CD4-positive, alpha-beta T cell (primary cell): Measurements from ENCODE around the gene SLAMF1. TPM values are rescaled to one million over a fixed set of nuclear protein-coding genes. Genes with fewer than 3 reads are reported as not detected.
A peak's percentile ranks its signal among the peaks of the same experiment; 100 is the strongest.

Source experiments
- ATAC-seq: fragments of 200-7000 bp; cut with Tn5 transposase; one replicate; pipeline ENCODE4 v1.10.0; 2022; ENCODE audit warnings: mild to moderate bottlenecking; ENCODE audit not compliant: poor library complexity
- CTCF ChIA-PET: fragments of 350-600 bp; sonication (Branson Sonifier 250); formaldehyde crosslinking; loops from one replicate; lab custom pipeline; 2021; ENCODE audit warnings: antibody characterized with exemption, inconsistent platforms; lab: Charles Lee
- POLR2A ChIA-PET: fragments of 350-600 bp; sonication (Branson Sonifier 250); formaldehyde crosslinking; loops from one replicate; lab custom pipeline; 2021; ENCODE audit warnings: antibody characterized with exemption, inconsistent platforms; lab: Charles Lee
- DNase-seq, 14 experiments: peaks; one replicate each; pipeline ENCODE4 v3.0.0-alpha.2; 2013 to 2020; ENCODE audit warnings: mixed read lengths in 2 of 14
- H3K27ac ChIP-seq, 2 donors: one replicate each; pipeline versions ENCODE4 v1.5.1 to v1.7.0; 2013; ENCODE audit warnings: low read length in 2 of 2, low read depth in 1 of 2, mild to moderate bottlenecking in 1 of 2
- H3K27me3 ChIP-seq, 2 experiments: 1 replicate in 1 of 2; 2 replicates in 1 of 2; pipeline versions ENCODE4 v1.6.1 to v1.7.0; 2013; ENCODE audit warnings: low read length in 2 of 2, control low read depth in 1 of 2, mild to moderate bottlenecking in 1 of 2, moderate library complexity in 1 of 2; ENCODE audit not compliant: insufficient read depth in 2 of 2, control insufficient read depth in 1 of 2
- H3K36me3 ChIP-seq: one replicate; pipeline ENCODE4 v1.6.1; 2013; ENCODE audit warnings: low read length, control low read depth; ENCODE audit not compliant: insufficient read depth
- H3K4me1 ChIP-seq: one replicate; pipeline ENCODE4 v1.6.1; 2013; ENCODE audit warnings: low read length, control low read depth; ENCODE audit not compliant: insufficient read depth
- H3K4me3 ChIP-seq: one replicate; pipeline ENCODE4 v1.5.1; 2013; ENCODE audit warnings: mild to moderate bottlenecking, low read length, moderate library complexity
- H3K9me3 ChIP-seq, 2 experiments: 1 replicate in 1 of 2; 2 replicates in 1 of 2; pipeline versions ENCODE4 v1.6.1 to v1.7.0; 2013; ENCODE audit warnings: low read length in 2 of 2, mild to moderate bottlenecking in 2 of 2, control low read depth in 1 of 2, moderate library complexity in 1 of 2; ENCODE audit not compliant: control insufficient read depth in 1 of 2, insufficient read depth in 1 of 2
- H3K27ac Mint-ChIP-seq: one replicate; pipeline ENCODE4 v1.8.0; 2020; ENCODE audit warnings: mixed read lengths
- H3K27me3 Mint-ChIP-seq: one replicate; pipeline ENCODE4 v1.8.0; 2021; ENCODE audit warnings: mixed read lengths
- H3K36me3 Mint-ChIP-seq: one replicate; pipeline ENCODE4 v1.8.0; 2021; ENCODE audit warnings: low read depth, mixed read lengths
- H3K4me1 Mint-ChIP-seq: one replicate; pipeline ENCODE4 v1.8.0; 2021; ENCODE audit warnings: low read depth, mixed read lengths
- H3K4me3 Mint-ChIP-seq: one replicate; pipeline ENCODE4 v1.8.0; 2020; ENCODE audit warnings: mild to moderate bottlenecking, mixed read lengths
- H3K9me3 Mint-ChIP-seq: one replicate; pipeline ENCODE4 v1.8.0; 2020; ENCODE audit warnings: mixed read lengths
- intact Hi-C, 2 experiments: fragments of 100-400 bp; cut with DNase I in 1 of 2; cut with micrococcal nuclease in 1 of 2; formaldehyde crosslinking; loops; one replicate each; pipeline versions ENCODE4 v1.15.1 to v1.9.0; 2023 to 2025; cut with DNase I, micrococcal nuclease
- total RNA-seq, 174 experiments: library from RNA in 2 of 174; stranded (reverse) in 2 of 174; gene quantifications; one replicate each; pipeline ENCODE4 v1.2.3 and lab custom pipeline; 2021 to 2026
- TF ChIP-seq, protein P1 (sequence below): fragments of 200-600 bp; IDR thresholded peaks from one replicate; pipeline ENCODE4 v1.8.0; 2022; ENCODE audit warnings: antibody characterized with exemption, mild to moderate bottlenecking

Gene SLAMF1
- total RNA-seq, 2 experiments from 2014 or later: 39.4 to 39.8 TPM

DNA sequence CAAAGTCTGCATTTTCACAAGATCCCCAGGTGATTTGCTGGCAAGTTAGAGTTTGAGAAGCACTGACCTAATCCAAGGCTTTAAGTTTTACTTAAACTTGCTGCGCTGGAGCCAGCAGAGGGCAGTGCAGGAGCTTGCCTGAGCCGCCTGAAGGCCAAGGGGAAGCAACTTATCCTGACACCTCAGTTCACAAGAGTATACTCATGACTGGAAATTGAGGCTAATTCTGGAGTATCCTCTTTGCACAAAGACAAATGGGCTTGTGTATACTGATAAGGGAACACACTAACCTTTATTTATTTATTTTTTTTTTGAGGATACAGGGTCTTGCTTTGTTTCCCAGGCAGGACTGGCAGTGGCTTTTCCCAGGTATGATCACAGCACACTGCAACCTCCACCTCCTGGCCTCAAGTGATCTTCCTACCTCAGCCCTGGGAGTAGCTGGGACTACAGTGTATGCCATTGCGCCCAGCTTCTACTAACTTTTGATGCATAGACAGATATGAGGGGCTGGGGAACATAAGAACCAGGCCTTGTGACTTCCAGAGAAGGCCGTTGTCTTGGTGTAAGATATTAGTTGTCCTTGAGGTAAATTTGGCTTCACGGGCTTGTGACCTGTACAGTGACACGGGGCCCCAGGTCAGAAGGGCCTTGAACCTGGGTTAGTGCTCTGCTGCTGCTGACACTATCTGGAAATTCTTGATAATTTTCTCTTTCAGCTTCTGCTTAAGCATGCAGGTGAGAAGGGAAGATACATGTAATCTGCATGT is 29.0 kb upstream of the SLAMF1 start:
- no peaks in the 10 kb centered on the region for H3K9me3 Mint-ChIP-seq
- H3K4me1 Mint-ChIP-seq: peaks cover 5% of the 10 kb centered on the region
- DNase-seq (peak; percentile 57 to 88 (median 72)), ATAC-seq (peak; percentile 80)
- H3K36me3 Mint-ChIP-seq: peaks cover 49% of the 10 kb centered on the region
- Histone ChIP-seq H3K27ac (peak overlapping the region; percentile 37 to 38), H3K27me3 (no peaks in the 10 kb centered on the region), H3K4me1 (peaks cover 40% of the 10 kb centered on the region), H3K36me3 (peaks cover 42% of the 10 kb centered on the region), H3K9me3 (no peaks in the 10 kb centered on the region), H3K4me3 (no peak overlapping the region)
- H3K4me3 Mint-ChIP-seq: peak overlapping the region; percentile 42
- intact Hi-C loops: loop anchor here (2.0 kb wide), 2 partner anchors 39 to 57 kb away; no protein-coding TSS in a partner anchor
- ChIA-PET POLR2A (interaction anchor here (0.7 to 5.6 kb wide), 17 partner anchors 8 to 247 kb away, joined by 3 to 74 read pairs (median 5); partner anchors contain the start of genes CD48 and SLAMF1), CTCF (interaction anchor here (0.7 to 4.4 kb wide), 41 partner anchors 8 to 316 kb away, joined by 3 to 37 read pairs (median 4); partner anchors contain the start of genes CD48, LY9 and SLAMF1)
- TF ChIP-seq, protein P1, sequence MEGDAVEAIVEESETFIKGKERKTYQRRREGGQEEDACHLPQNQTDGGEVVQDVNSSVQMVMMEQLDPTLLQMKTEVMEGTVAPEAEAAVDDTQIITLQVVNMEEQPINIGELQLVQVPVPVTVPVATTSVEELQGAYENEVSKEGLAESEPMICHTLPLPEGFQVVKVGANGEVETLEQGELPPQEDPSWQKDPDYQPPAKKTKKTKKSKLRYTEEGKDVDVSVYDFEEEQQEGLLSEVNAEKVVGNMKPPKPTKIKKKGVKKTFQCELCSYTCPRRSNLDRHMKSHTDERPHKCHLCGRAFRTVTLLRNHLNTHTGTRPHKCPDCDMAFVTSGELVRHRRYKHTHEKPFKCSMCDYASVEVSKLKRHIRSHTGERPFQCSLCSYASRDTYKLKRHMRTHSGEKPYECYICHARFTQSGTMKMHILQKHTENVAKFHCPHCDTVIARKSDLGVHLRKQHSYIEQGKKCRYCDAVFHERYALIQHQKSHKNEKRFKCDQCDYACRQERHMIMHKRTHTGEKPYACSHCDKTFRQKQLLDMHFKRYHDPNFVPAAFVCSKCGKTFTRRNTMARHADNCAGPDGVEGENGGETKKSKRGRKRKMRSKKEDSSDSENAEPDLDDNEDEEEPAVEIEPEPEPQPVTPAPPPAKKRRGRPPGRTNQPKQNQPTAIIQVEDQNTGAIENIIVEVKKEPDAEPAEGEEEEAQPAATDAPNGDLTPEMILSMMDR: peak; percentile 79
- no peaks in the 10 kb centered on the region for H3K27me3 Mint-ChIP-seq
- H3K27ac Mint-ChIP-seq: no peak overlapping the region

DNA sequence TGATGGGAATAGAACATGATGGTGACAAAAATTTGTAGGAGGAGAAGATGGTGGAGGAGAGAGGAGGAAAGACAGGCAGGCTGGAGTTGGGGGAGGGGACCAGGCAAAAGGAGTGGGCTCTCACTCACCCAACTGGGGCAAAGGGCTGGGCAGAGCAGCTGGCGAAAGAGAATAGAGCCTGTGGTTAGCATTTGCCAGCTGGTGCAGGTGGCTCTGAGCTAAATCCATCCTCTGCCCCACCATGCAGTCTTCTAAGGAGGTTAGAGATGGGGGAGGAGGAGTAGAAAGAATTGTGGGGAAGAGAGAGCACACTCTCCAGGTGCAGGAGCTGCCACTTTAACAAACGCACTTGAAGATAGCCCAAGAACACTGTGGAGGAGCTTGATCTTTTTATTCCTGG is 27.6 kb upstream of the SLAMF1 start:
- peaks cover 9% of the 10 kb centered on the region for H3K4me1 Mint-ChIP-seq
- H3K4me3 ChIP-seq: no peak overlapping the region
- H3K27me3 Mint-ChIP-seq: no peaks in the 10 kb centered on the region
- intact Hi-C loops: loop anchor here (2.0 to 5.0 kb wide), 3 partner anchors 38 to 242 kb away; no protein-coding TSS in a partner anchor
- DNase-seq (peak in 1 of 14 experiments; percentile 20), ATAC-seq (no peak)
- H3K36me3 Mint-ChIP-seq: peaks cover 35% of the 10 kb centered on the region
- no peaks in the 10 kb centered on the region for H3K9me3 Mint-ChIP-seq
- no peak overlapping the region for H3K27ac Mint-ChIP-seq
- H3K9me3 ChIP-seq: no peaks in the 10 kb centered on the region
- no peak overlapping the region for H3K4me3 Mint-ChIP-seq
- TF ChIP-seq, protein P1: no peak
- POLR2A ChIA-PET: interaction anchor here (1.1 to 5.6 kb wide), 12 partner anchors 9 to 246 kb away, joined by 3 to 74 read pairs (median 9); partner anchors contain the start of gene SLAMF1
- peaks cover 38% of the 10 kb centered on the region for H3K4me1 ChIP-seq
- H3K27ac ChIP-seq: no peak overlapping the region
- no peaks in the 10 kb centered on the region for H3K27me3 ChIP-seq
- CTCF ChIA-PET: interaction anchor here (0.9 to 4.4 kb wide), 12 partner anchors 9 to 203 kb away, joined by 3 to 37 read pairs (median 4); partner anchors contain the start of genes CD48 and SLAMF1
- H3K36me3 ChIP-seq: peaks cover 28% of the 10 kb centered on the region

DNA sequence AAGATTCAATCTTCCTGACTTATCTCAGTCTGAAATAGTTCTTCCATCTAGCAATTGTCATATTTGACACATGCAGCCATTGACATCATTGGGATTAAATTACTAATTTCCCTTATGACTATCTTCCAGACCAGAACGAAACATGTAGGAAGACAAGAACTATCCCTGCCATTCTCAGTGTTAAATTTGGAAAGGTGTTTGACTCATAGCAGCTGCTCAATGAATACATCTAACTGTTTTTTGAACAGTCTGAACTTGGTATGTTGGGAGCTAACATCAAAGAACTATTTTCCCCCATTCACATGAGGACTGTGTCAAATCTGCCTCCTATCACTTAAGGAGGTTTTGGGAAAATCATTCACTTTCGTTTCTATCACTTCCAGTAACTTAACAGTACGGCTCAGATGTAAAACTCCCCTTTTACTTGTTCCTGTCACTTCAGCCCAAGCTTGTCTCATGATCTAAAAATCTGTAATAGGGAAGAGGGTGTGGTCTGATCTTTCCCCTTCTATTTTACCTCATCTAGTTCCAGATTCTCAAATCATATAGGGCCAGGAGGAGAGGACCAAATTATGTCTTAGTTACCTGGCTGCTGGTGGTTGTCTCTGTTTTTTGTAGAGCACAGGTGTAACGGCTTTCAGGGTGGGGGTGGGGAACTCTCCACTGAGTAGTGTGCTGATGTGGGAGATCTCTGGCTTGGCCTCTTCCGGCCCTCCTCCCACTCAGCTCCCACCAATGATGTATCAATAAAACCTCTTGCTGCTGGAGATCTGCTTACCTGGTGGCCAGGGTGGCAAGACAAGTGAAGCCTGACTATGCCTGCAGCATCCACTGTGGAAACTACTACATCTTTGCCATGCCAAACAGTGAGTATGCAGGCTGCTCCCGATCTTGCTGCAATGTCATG is 26.2 kb upstream of the SLAMF1 start:
- intact Hi-C loops: loop anchor here (1.0 to 5.0 kb wide), 3 partner anchors 8 to 241 kb away; no protein-coding TSS in a partner anchor
- no peaks in the 10 kb centered on the region for H3K9me3 ChIP-seq
- DNase-seq (peak in 4 of 14 experiments; percentile 51 to 67 (median 62)), ATAC-seq (peak; percentile 54)
- H3K36me3 Mint-ChIP-seq: peaks cover 23% of the 10 kb centered on the region
- H3K27me3 Mint-ChIP-seq: no peaks in the 10 kb centered on the region
- peak overlapping the region; percentile 13 for H3K4me3 ChIP-seq
- peaks cover 10% of the 10 kb centered on the region for H3K4me1 Mint-ChIP-seq
- H3K36me3 ChIP-seq: peaks cover 14% of the 10 kb centered on the region
- ChIA-PET POLR2A (interaction anchor here (0.9 to 5.6 kb wide), 12 partner anchors 8 to 55 kb away, joined by 3 to 74 read pairs (median 4); partner anchors contain the start of gene SLAMF1), CTCF (interaction anchor here (1.5 to 4.4 kb wide), 6 partner anchors 8 to 95 kb away, joined by 3 to 27 read pairs (median 7); partner anchors contain the start of gene SLAMF1)
- H3K27me3 ChIP-seq: no peaks in the 10 kb centered on the region
- no peak overlapping the region for H3K4me3 Mint-ChIP-seq
- no peaks in the 10 kb centered on the region for H3K9me3 Mint-ChIP-seq
- peak overlapping the region; percentile 13 to 42 for H3K27ac ChIP-seq
- no peak overlapping the region for H3K27ac Mint-ChIP-seq
- peaks cover 38% of the 10 kb centered on the region for H3K4me1 ChIP-seq
- TF ChIP-seq, protein P1: no peak
